Mesenchymal stem cell (in vitro differentiated cells and primary cell): ENCODE data around the gene ARFGAP3.

Experiments
- DNase-seq: peaks from one replicate; pipeline ENCODE4 v3.0.0-alpha.2; 2013
- H2AFZ ChIP-seq: one replicate; pipeline ENCODE4 v1.6.1; 2013; ENCODE audit warnings: low read depth, mild to moderate bottlenecking, control low read depth, inconsistent platforms, low read length, moderate library complexity
- H2AK5ac ChIP-seq: 2 replicates; pipeline ENCODE4 v1.6.1; 2013; ENCODE audit warnings: low read length, moderate library complexity, mild to moderate bottlenecking, inconsistent platforms; ENCODE audit not compliant: severe bottlenecking
- H2BK120ac ChIP-seq: one replicate; pipeline ENCODE4 v1.6.1; 2013; ENCODE audit warnings: low read depth, mild to moderate bottlenecking, inconsistent platforms, low read length, moderate library complexity
- H2BK12ac ChIP-seq, 2 experiments: one replicate each; pipeline ENCODE4 v1.6.1; 2013; ENCODE audit warnings: inconsistent platforms in 2 of 2, low read length in 2 of 2, mild to moderate bottlenecking in 2 of 2, moderate library complexity in 2 of 2, control low read depth in 1 of 2
- H2BK15ac ChIP-seq: one replicate; pipeline ENCODE4 v1.6.1; 2013; ENCODE audit warnings: mild to moderate bottlenecking, low read depth, inconsistent platforms; ENCODE audit not compliant: poor library complexity, severe bottlenecking
- H2BK5ac ChIP-seq: 2 replicates; pipeline ENCODE4 v1.6.1; 2013; ENCODE audit warnings: low read depth, mild to moderate bottlenecking, low read length, control low read depth, inconsistent platforms; ENCODE audit not compliant: poor library complexity, severe bottlenecking
- H3K14ac ChIP-seq, 2 experiments: one replicate each; pipeline ENCODE4 v1.6.1; 2013; ENCODE audit warnings: inconsistent platforms in 2 of 2, low read length in 2 of 2, control low read depth in 1 of 2, mild to moderate bottlenecking in 1 of 2, moderate library complexity in 1 of 2
- H3K18ac ChIP-seq, 2 experiments: one replicate each; pipeline ENCODE4 v1.6.1; 2013; ENCODE audit warnings: inconsistent platforms in 2 of 2, low read length in 2 of 2, control low read depth in 1 of 2, low read depth in 1 of 2, mild to moderate bottlenecking in 1 of 2
- H3K23ac ChIP-seq, 2 experiments: one replicate each; pipeline ENCODE4 v1.6.1; 2013; ENCODE audit warnings: inconsistent platforms in 2 of 2, low read length in 2 of 2, mild to moderate bottlenecking in 2 of 2, moderate library complexity in 2 of 2, control low read depth in 1 of 2
- H3K27ac ChIP-seq: 2 replicates; pipeline ENCODE4 v1.5.1; 2013; ENCODE audit warnings: mild to moderate bottlenecking, moderate library complexity, low read length, control low read depth, inconsistent platforms; ENCODE audit not compliant: poor library complexity, severe bottlenecking
- H3K27me3 ChIP-seq, 2 experiments: 2 replicates each; pipeline versions ENCODE4 v1.6.1 to v1.7.0; 2013; ENCODE audit warnings: low read length in 2 of 2, mild to moderate bottlenecking in 2 of 2, moderate library complexity in 2 of 2, control low read depth in 1 of 2, inconsistent platforms in 1 of 2; ENCODE audit not compliant: control insufficient read depth in 1 of 2, insufficient read depth in 1 of 2
- H3K36me3 ChIP-seq, 2 experiments: 2 replicates each; pipeline versions ENCODE4 v1.6.1 to v1.7.0; 2013; ENCODE audit warnings: low read length in 2 of 2, control low read depth in 1 of 2, inconsistent platforms in 1 of 2, low read depth in 1 of 2, mild to moderate bottlenecking in 1 of 2; ENCODE audit not compliant: insufficient read depth in 2 of 2, control insufficient read depth in 1 of 2
- H3K4ac ChIP-seq, 2 experiments: one replicate each; pipeline ENCODE4 v1.6.1; 2013; ENCODE audit warnings: inconsistent platforms in 2 of 2, low read length in 2 of 2, mild to moderate bottlenecking in 2 of 2, moderate library complexity in 2 of 2, control low read depth in 1 of 2, low read depth in 1 of 2
- H3K4me1 ChIP-seq: 2 replicates; pipeline ENCODE4 v1.6.1; 2013; ENCODE audit warnings: low read depth, low read length, control low read depth; ENCODE audit not compliant: control insufficient read depth, insufficient read depth
- H3K4me2 ChIP-seq: 2 replicates; pipeline ENCODE4 v1.6.1; 2013; ENCODE audit warnings: low read length, mild to moderate bottlenecking, inconsistent platforms; ENCODE audit not compliant: poor library complexity, severe bottlenecking
- H3K4me3 ChIP-seq, 2 experiments: 2 replicates each; pipeline versions ENCODE4 v1.5.1 to v1.7.0; 2013; ENCODE audit warnings: low read length in 2 of 2, mild to moderate bottlenecking in 2 of 2, control low read depth in 1 of 2, low read depth in 1 of 2; ENCODE audit not compliant: insufficient read depth in 1 of 2
- H3K79me1 ChIP-seq: replicated peaks from 2 replicates; pipeline ENCODE4 v1.6.1; 2013; ENCODE audit warnings: mild to moderate bottlenecking, control low read depth, low read length, inconsistent platforms; ENCODE audit not compliant: poor library complexity, severe bottlenecking
- H3K9ac ChIP-seq: 2 replicates; pipeline ENCODE4 v1.7.0; 2013; ENCODE audit warnings: mild to moderate bottlenecking, low read length, moderate library complexity
- H3K9me3 ChIP-seq: 2 replicates; pipeline ENCODE4 v1.7.0; 2013; ENCODE audit warnings: mild to moderate bottlenecking, low read length; ENCODE audit not compliant: control insufficient read depth
- H4K8ac ChIP-seq: one replicate; pipeline ENCODE4 v1.6.1; 2013; ENCODE audit warnings: inconsistent platforms, mild to moderate bottlenecking, low read length, moderate library complexity
- H4K91ac ChIP-seq: one replicate; pipeline ENCODE4 v1.6.1; 2013; ENCODE audit warnings: mild to moderate bottlenecking, low read length, inconsistent platforms
- WGBS: methylation state at CpG from one replicate; pipeline ENCODE4 v1.1.7; 2013; ENCODE audit warnings: mixed read lengths; 5-methylcytosine and 5-hydroxymethylcytosine counted together

Gene ARFGAP3

GRCh38 chr22:42796081-42796480 is 61.0 kb downstream of the ARFGAP3 start:
- H3K36me3 ChIP-seq = peaks cover 59 to 80% of the 10 kb centered on the region in 2 experiments
- 84% methylated on average over 12 of the region's 12 CpGs for WGBS

GRCh38 chr22:42794551-42795510 is 62.2 kb downstream of the ARFGAP3 start:
- Histone ChIP-seq H3K9me3 (no peaks in the 10 kb centered on the region), H3K27ac (no peak overlapping the region), H2BK5ac (no peak overlapping the region), H3K36me3 (peaks cover 47 to 68% of the 10 kb centered on the region in 2 experiments), H2AK5ac (no peak overlapping the region), H3K4me2 (no peak overlapping the region), H3K4me1 (peaks cover 6% of the 10 kb centered on the region), H4K8ac (no peak overlapping the region), H3K27me3 (no peaks in the 10 kb centered on the region), H2BK15ac (no peak overlapping the region), H4K91ac (no peak overlapping the region), H3K23ac (no peak overlapping the region), H3K9ac (no peak overlapping the region), H2BK120ac (no peak overlapping the region), H3K4ac (no peak overlapping the region), H3K14ac (no peak overlapping the region), H3K18ac (no peak overlapping the region), H2BK12ac (no peak overlapping the region), H3K79me1 (peaks cover 10% of the 10 kb centered on the region), H2AFZ (no peak overlapping the region), H3K4me3 (no peak overlapping the region)
- 90% methylated on average over 25 of the region's 25 CpGs for WGBS
- peak; percentile 17 for DNase-seq

More at GRCh38 chr22:42796081-42796480, 61.0 kb downstream of the ARFGAP3 start:
- H3K27me3 ChIP-seq = no peaks in the 10 kb centered on the region
- H3K9ac ChIP-seq = no peak overlapping the region
- no peak overlapping the region for H4K8ac ChIP-seq
- no peak overlapping the region for H4K91ac ChIP-seq
- no peak overlapping the region for H2BK120ac ChIP-seq
- DNase-seq = no peak
- peaks cover 6% of the 10 kb centered on the region for H3K4me1 ChIP-seq
- no peak overlapping the region for H3K14ac ChIP-seq
- no peak overlapping the region for H2AK5ac ChIP-seq
- no peaks in the 10 kb centered on the region for H3K9me3 ChIP-seq
- H2BK12ac ChIP-seq = no peak overlapping the region
- H2AFZ ChIP-seq = no peak overlapping the region
- H3K27ac ChIP-seq = no peak overlapping the region
- peaks cover 21% of the 10 kb centered on the region for H3K79me1 ChIP-seq
- H3K18ac ChIP-seq = no peak overlapping the region
- H3K23ac ChIP-seq = no peak overlapping the region
- H2BK5ac ChIP-seq = no peak overlapping the region
- H2BK15ac ChIP-seq = no peak overlapping the region
- no peak overlapping the region for H3K4me2 ChIP-seq
- no peak overlapping the region for H3K4ac ChIP-seq
- no peak overlapping the region for H3K4me3 ChIP-seq

GRCh38 chr22:42793848-42794405 is 63.1 kb downstream of the ARFGAP3 start:
- no peak overlapping the region for H2AFZ ChIP-seq

More at GRCh38 chr22:42793848-42794405, 63.1 kb downstream of the ARFGAP3 start:
- H2BK12ac ChIP-seq = no peak overlapping the region
- no peak overlapping the region for H3K14ac ChIP-seq
- no peak overlapping the region for H4K8ac ChIP-seq
- H3K4me1 ChIP-seq = peaks cover 6% of the 10 kb centered on the region
- no peak overlapping the region for H3K23ac ChIP-seq
- H3K4me3 ChIP-seq = no peak overlapping the region
- H3K9ac ChIP-seq = no peak overlapping the region
- H3K27ac ChIP-seq = no peak overlapping the region
- DNase-seq = no peak
- 95% methylated on average over 14 of the region's 15 CpGs for WGBS
- H3K4me2 ChIP-seq = no peak overlapping the region
- H2AK5ac ChIP-seq = no peak overlapping the region
- no peak overlapping the region for H2BK120ac ChIP-seq
- peaks cover 4% of the 10 kb centered on the region for H3K79me1 ChIP-seq
- no peaks in the 10 kb centered on the region for H3K9me3 ChIP-seq
- no peak overlapping the region for H2BK5ac ChIP-seq
- H3K18ac ChIP-seq = no peak overlapping the region
- peak overlapping the region; percentile 13 for H2BK15ac ChIP-seq
- peaks cover 38 to 59% of the 10 kb centered on the region in 2 experiments for H3K36me3 ChIP-seq
- H3K4ac ChIP-seq = no peak overlapping the region
- no peak overlapping the region for H4K91ac ChIP-seq
- no peaks in the 10 kb centered on the region for H3K27me3 ChIP-seq
